Stimulated activated CD8-positive, alpha-beta memory T cell treated with anti-CD3 and anti-CD28 coated beads, Interleukin-4, amount 100 ng/mL, for 4 hours (primary cell): ENCODE results near the gene DCDC1.
"Not testable (repeated sequence)": the region's sequence is repeated elsewhere in the genome, so short reads cannot be mapped to it uniquely, and the experiment has no call there.

ENCODE experiments used
- DNase-seq, 2 donors: peaks; one replicate each; pipeline ENCODE4 v3.0.0-alpha.2; 2020; ENCODE audit warnings: low read depth in 2 of 2, low spot score in 1 of 2

DCDC1 gene

GRCh38 chr11:30991376-30991775, 378.2 kb downstream of the DCDC1 start:
- no peak for DNase-seq

- no peak for DNase-seq
These were observed 378.8 kb downstream of the DCDC1 start for GRCh38 chr11:30990625-30991296.

DNA sequence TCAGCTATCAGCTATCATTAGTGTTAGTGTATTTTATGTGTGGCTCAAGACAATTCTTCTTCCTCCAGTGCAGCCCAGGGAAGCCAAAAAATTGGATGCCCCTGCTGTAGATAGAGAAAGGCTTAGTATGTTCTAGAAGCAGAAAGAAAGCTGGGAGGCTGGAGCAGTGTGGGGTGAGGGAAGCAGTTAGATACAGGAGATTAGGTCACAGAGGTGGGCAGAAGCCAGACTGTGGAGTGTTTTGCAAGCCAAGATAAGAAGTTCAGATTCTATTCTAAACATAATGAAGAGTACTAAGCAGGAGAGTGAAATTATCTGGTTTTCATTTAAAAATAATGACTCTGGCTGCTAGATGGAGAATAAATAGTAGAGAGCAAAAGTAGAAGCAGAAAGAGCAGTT, 381.7 kb downstream of the DCDC1 start:
- DNase-seq: no peak

- DNase-seq: no peak
These were observed 384.0 kb downstream of the DCDC1 start for GRCh38 chr11:30985536-30985935.

GRCh38 chr11:30984827-30985226, 384.7 kb downstream of the DCDC1 start:
- no peak for DNase-seq

DNA sequence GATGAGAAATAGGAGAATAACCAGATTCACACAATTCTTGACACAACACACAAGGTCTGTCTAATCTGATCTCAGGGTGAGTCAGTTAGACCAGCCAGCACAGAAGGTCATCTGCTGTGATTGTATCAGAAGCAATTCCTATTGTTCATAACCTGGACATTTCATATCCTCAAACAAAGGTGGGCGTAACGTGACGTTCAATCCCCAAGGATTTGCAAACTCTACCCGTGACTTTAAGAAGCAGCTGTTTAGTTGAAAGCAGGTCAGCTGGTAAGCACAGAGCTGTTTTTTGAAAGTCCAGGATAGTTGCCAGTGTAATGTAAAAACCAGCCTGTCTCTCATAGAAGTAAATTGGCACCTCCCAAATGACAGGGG, 385.1 kb downstream of the DCDC1 start:
- DNase-seq: no peak

- DNase-seq: no peak
These were observed 385.6 kb downstream of the DCDC1 start for GRCh38 chr11:30983776-30984441.

DNA sequence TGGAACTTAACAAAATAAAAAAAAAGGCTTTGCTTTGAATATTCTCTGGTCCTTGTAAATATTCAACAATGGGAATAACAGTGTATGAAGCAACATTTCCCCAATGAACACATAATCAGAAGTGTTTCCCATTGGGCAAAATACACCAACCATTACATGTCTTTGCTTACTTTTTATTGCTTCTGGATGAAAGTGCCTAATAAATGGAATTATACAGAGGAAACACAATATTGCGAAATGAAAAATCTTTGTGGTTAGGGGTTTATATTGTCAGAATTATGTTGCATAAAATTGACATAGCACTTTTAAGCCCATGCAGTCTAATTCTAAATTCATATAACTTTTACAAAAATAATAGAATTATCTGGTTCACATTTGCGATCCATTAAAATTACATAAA, 386.4 kb downstream of the DCDC1 start:
- DNase-seq: no peak

- no peak for DNase-seq
These were observed 402.0 kb downstream of the DCDC1 start for GRCh38 chr11:30967579-30967978.

- no peak for DNase-seq
These were observed 409.0 kb downstream of the DCDC1 start for GRCh38 chr11:30960387-30960992.

GRCh38 chr11:30956751-30957150, 412.8 kb downstream of the DCDC1 start:
- DNase-seq: no peak

DNA sequence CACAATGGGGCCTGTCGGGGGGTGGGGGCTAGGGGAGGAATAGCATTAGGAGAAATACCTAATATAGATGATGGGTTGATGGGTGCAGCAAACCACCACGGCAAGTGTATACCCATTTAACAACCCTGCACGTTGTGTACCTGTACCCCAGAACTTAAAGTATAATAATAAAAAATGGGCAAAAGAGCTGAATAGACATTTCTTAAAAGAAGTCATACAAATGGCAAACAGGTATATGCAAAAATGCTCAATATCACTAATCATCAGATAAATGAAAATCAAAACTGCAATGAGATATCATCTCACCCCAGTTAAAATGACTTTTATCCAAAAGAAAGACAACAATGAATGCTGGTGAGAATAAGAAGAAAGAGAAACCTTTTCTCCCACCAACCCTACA, 419.7 kb downstream of the DCDC1 start:
- DNase-seq: no peak

DNA sequence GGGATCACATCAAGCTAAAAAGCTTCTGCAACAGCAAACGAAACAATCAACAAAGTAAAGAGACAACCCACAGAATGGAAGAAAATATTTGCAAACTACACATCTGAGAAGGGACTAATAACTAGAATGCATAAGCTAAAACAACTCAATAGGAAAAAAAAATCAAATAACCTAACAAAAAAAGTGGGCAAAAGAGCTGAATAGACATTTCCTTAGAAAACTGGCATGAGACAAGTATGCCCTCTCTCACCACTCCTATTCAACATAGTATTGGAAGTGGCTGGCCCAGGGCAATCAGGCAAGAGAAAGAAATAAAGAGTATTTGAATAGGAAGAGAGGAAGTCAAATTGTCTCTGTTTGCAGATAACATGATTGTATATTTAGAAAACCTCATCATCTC, 421.8 kb downstream of the DCDC1 start:
- DNase-seq: not testable (repeated sequence)

DNA sequence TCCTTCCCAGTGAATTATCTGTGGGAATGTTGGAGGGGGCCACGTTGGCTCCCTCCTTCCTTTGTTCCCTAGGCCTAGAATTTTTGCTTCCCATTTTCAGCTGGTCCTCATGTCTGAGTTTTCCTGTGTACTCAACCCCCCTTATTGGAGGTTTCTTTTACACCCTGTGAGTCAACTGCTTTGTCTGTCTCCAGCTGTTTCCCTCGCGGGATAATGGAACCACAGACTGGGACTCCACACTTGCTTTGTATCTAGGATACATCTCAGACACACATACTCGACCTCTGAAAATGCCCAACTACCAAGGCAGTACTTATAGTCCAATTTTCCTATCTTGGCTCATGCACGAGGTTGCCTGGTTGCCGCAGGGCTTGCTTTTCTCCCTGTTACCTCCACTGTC, 430.7 kb downstream of the DCDC1 start:
- no peak for DNase-seq

- DNase-seq: no peak
These were observed 431.4 kb downstream of the DCDC1 start for GRCh38 chr11:30938171-30938570.

DNA sequence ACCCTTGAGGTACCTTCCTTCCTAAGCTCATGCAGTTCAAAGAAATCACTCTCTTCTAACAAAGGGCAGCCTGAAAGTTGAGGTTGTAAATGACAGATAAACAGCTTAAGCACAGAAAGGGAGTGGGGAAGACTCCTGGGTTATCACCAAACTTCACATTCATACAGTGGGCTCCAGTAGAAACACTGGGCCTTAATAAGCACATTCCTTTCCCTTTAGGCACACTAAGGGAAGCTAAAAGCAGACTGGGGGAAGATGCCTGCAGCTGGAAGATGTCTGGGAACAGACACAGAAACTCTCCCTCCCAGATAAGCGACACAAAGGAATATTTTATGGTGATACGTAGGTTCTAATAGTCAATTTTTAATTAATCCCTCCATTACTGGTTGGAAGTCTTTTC, 433.0 kb downstream of the DCDC1 start:
- DNase-seq: no peak

DNA sequence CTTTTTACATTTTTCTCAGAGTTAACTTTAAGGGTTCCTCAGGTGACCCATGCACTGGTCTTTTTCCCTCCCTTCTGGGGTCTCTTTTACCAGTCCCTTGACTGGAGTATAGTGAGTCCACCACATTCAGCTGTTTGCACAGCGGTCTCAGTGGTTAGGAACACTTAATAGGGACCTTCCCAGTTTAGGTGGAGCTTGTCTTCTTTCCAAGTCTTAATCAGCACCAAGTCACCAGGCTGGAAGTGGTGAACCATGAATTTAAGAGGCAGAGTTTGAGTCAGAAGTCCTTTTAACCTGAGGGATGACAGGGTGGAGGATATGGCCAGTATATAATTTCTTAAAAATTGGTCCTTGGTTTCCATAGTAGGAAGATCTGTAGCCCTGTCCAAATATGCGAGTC, 433.7 kb downstream of the DCDC1 start:
- no peak for DNase-seq

DNA sequence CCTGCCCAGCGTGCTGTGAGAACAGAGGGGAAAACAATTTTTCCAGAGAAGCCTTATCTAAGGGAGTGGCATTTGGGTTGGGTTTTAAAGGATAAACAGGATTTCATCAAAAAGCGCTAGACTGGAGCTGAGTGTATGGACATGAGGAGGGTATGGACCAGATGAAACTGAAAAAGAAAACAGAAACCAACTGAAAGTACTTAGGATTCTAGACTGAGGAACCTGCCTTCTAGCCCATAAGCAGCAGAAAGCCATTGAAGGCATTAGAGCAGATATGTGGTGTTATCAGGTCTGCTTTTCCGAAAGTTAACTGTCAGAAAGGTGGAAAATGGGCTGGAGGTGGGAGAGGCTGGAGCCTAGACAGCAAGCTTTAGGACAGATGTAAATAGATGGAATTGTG, 443.4 kb downstream of the DCDC1 start:
- no peak for DNase-seq

GRCh38 chr11:30921811-30922210, 447.7 kb downstream of the DCDC1 start:
- DNase-seq: no peak

GRCh38 chr11:30919389-30920152, 450.0 kb downstream of the DCDC1 start:
- DNase-seq: no peak

GRCh38 chr11:30917859-30918478, 451.6 kb downstream of the DCDC1 start:
- DNase-seq: no peak

DNA sequence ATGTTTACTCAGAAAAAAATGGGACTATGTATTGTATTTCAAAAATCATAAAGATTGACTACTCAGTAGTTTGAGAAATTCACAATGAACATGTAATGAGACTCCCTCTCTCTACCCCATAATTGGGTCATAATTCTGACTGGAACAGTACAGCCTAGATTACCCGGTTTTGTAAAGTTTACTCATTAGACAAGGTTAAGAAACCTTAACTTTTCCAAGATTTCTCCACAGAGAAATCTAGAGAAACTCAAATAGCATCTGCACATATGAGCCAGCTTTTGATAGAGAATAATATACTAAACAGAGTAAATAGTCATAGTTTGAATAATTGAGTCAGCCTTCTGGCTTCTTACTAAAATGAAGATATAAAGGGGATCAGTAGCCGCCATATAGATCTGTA, 452.3 kb downstream of the DCDC1 start:
- no peak for DNase-seq
